ENCODE measurements around the gene PRPF6. TPM values are rescaled to one million over a fixed set of nuclear protein-coding genes. Genes with fewer than 3 reads are reported as not detected.

Gene PRPF6
- total and polyA plus RNA-seq, 2 of the 13 experiments (the other 11 are each of a cell fraction or from before 2014, with no cell fraction given) = 63.7 to 101 TPM

DNA sequence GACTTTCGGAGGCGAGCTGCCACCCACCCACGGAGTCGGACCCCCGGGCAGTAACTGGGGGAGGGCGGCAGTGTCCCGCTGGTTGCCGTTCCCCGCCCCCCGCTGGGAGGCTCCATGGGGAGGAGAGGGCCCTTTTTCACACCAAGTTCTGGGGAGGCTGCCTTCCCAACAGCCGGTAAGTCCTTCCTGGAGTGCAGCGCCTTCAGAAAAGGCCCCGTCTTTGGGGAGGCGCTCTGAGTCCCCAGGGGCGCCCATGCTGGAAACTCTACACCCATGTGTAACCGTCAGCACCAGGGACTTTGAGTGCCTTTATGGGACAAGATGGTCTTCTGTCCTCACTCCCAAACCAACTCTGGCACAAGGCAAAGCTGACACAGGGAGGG lies 68.9 kb downstream of the PRPF6 start (continued):
- TF ChIP-seq ZNF34 (CRISPR knock-in tag; IDR thresholded peaks at IDR 0.05; ENCODE audit: borderline replicate concordance) (peak; percentile 77; the same call in 1 of the 2 replicates), U2AF2 (IDR thresholded peaks at IDR 0.05; ENCODE audit: low read depth, low read length) (no peak), HIVEP1 (CRISPR knock-in tag; IDR thresholded peaks at IDR 0.05) (peak; percentile 62; the same call in 1 of the 2 replicates), NFE2L2 (IDR thresholded peaks at IDR 0.05; ENCODE audit: low read length) (no peak), ZNF891 (CRISPR knock-in tag; IDR thresholded peaks at IDR 0.05) (no peak), ZBTB38 (CRISPR knock-in tag; IDR thresholded peaks at IDR 0.05) (no peak; the same call in 1 of the 2 replicates), NFKBIZ (CRISPR knock-in tag; IDR thresholded peaks at IDR 0.05) (peak; percentile 59; the same call in 1 of the 2 replicates), HMG20B (CRISPR knock-in tag; conservative IDR thresholded peaks at IDR 0.05) (no peak), NCOR1 (IDR thresholded peaks at IDR 0.05; ENCODE audit: borderline replicate concordance, low read length) (no peak), ZSCAN9 (CRISPR knock-in tag; IDR thresholded peaks at IDR 0.05; ENCODE audit: borderline replicate concordance) (no peak; the same call in 1 of the 2 replicates), ATAD3A (CRISPR knock-in tag; IDR thresholded peaks at IDR 0.05) (no peak), ZNF619 (CRISPR knock-in tag; IDR thresholded peaks at IDR 0.05) (no peak), ZSCAN25 (CRISPR knock-in tag; IDR thresholded peaks at IDR 0.05) (peak; percentile 12), NAIF1 (CRISPR knock-in tag; IDR thresholded peaks at IDR 0.05; ENCODE audit: borderline replicate concordance) (no peak), KLF6 (CRISPR knock-in tag; IDR thresholded peaks at IDR 0.05) (peak; percentile 21; the same call in 1 of the 2 replicates), STAT5B (CRISPR knock-in tag; IDR thresholded peaks at IDR 0.05) (no peak), SRY (CRISPR knock-in tag; IDR thresholded peaks at IDR 0.05) (no peak; the same call in 1 of the 2 replicates), ZNF776 (CRISPR knock-in tag; IDR thresholded peaks at IDR 0.05) (0 out of 2 replicates have a peak, but pooled peaks have one; percentile 69), ZNF20 (CRISPR knock-in tag; IDR thresholded peaks at IDR 0.05) (0 out of 2 replicates have a peak, but pooled peaks have one; percentile 32)
- TF ChIP-seq, protein P1, sequence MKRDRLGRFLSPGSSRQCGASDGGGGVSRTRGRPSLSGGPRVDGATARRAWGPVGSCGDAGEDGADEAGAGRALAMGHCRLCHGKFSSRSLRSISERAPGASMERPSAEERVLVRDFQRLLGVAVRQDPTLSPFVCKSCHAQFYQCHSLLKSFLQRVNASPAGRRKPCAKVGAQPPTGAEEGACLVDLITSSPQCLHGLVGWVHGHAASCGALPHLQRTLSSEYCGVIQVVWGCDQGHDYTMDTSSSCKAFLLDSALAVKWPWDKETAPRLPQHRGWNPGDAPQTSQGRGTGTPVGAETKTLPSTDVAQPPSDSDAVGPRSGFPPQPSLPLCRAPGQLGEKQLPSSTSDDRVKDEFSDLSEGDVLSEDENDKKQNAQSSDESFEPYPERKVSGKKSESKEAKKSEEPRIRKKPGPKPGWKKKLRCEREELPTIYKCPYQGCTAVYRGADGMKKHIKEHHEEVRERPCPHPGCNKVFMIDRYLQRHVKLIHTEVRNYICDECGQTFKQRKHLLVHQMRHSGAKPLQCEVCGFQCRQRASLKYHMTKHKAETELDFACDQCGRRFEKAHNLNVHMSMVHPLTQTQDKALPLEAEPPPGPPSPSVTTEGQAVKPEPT (CRISPR knock-in tag; IDR thresholded peaks at IDR 0.05; ENCODE audit: low read depth) = no peak
- TF ChIP-seq, protein P2, sequence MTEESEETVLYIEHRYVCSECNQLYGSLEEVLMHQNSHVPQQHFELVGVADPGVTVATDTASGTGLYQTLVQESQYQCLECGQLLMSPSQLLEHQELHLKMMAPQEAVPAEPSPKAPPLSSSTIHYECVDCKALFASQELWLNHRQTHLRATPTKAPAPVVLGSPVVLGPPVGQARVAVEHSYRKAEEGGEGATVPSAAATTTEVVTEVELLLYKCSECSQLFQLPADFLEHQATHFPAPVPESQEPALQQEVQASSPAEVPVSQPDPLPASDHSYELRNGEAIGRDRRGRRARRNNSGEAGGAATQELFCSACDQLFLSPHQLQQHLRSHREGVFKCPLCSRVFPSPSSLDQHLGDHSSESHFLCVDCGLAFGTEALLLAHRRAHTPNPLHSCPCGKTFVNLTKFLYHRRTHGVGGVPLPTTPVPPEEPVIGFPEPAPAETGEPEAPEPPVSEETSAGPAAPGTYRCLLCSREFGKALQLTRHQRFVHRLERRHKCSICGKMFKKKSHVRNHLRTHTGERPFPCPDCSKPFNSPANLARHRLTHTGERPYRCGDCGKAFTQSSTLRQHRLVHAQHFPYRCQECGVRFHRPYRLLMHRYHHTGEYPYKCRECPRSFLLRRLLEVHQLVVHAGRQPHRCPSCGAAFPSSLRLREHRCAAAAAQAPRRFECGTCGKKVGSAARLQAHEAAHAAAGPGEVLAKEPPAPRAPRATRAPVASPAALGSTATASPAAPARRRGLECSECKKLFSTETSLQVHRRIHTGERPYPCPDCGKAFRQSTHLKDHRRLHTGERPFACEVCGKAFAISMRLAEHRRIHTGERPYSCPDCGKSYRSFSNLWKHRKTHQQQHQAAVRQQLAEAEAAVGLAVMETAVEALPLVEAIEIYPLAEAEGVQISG (CRISPR knock-in tag; IDR thresholded peaks at IDR 0.05) = no peak

Measured in HepG2 (cell line).